GM23338 (cell line): ENCODE results near the gene SELPLG. TPM values are rescaled to one million over a fixed set of nuclear protein-coding genes. Genes with fewer than 3 reads are reported as not detected.
"Not testable (repeated sequence)": the region's sequence is repeated elsewhere in the genome, so short reads cannot be mapped to it uniquely, and the experiment has no call there.

Experiments
- ATAC-seq: fragments of 200-7000 bp; cut with Tn5 transposase; 3 replicates; pipeline ENCODE4 v1.9.1; 2020
- DNase-seq: peaks from one replicate; pipeline ENCODE4 v3.0.0-alpha.2; 2015; ENCODE audit warnings: low spot score
- H2AFZ ChIP-seq: fragments of 200-600 bp; sonication (generic); 2 replicates; pipeline ENCODE4 v1.8.0; 2016; ENCODE audit warnings: antibody characterized with exemption, mild to moderate bottlenecking, moderate library complexity
- H3F3A ChIP-seq: fragments of 200-600 bp; sonication (generic); replicated peaks from 2 replicates; pipeline ENCODE4 v1.8.0; 2017; ENCODE audit warnings: antibody characterized with exemption, mixed run types, low read depth
- H3K27ac ChIP-seq: fragments of 200-600 bp; sonication (generic); 2 replicates; pipeline ENCODE4 v1.6.1; 2016; ENCODE audit warnings: low read depth
- H3K27me3 ChIP-seq: fragments of 200-600 bp; sonication (generic); 2 replicates; pipeline ENCODE4 v1.8.0; 2016; ENCODE audit warnings: mild to moderate bottlenecking, mixed run types, moderate library complexity; ENCODE audit not compliant: insufficient read depth
- H3K36me3 ChIP-seq: fragments of 200-600 bp; sonication (generic); 2 replicates; pipeline ENCODE4 v1.8.0; 2016; ENCODE audit warnings: mild to moderate bottlenecking; ENCODE audit not compliant: insufficient read depth
- H3K4me1 ChIP-seq: fragments of 200-600 bp; sonication (generic); 2 replicates; pipeline ENCODE4 v1.8.0; 2016; ENCODE audit warnings: mild to moderate bottlenecking, moderate library complexity; ENCODE audit not compliant: insufficient read depth
- H3K4me2 ChIP-seq: fragments of 200-600 bp; sonication (generic); 2 replicates; pipeline ENCODE4 v1.7.1; 2017; ENCODE audit warnings: mixed run types
- H3K4me3 ChIP-seq: fragments of 200-600 bp; sonication (generic); 2 replicates; pipeline ENCODE4 v1.6.1; 2016; ENCODE audit warnings: mixed run types
- H3K79me2 ChIP-seq: fragments of 200-600 bp; sonication (generic); replicated peaks from 2 replicates; pipeline ENCODE4 v1.8.0; 2017; ENCODE audit warnings: mild to moderate bottlenecking; ENCODE audit not compliant: insufficient read depth
- H3K9me2 ChIP-seq: fragments of 200-600 bp; sonication (generic); 2 replicates; pipeline ENCODE4 v1.8.0; 2017; ENCODE audit not compliant: insufficient read depth
- H4K20me1 ChIP-seq: fragments of 200-600 bp; sonication (generic); replicated peaks from 2 replicates; pipeline ENCODE4 v1.8.0; 2017; ENCODE audit warnings: mild to moderate bottlenecking; ENCODE audit not compliant: insufficient read depth
- H3K27ac Mint-ChIP-seq: 2 replicates; pipeline ENCODE4 v1.8.0; 2020; ENCODE audit warnings: inconsistent platforms, mild to moderate bottlenecking, moderate library complexity, mixed read lengths
- H3K27me3 Mint-ChIP-seq: 3 replicates; pipeline ENCODE4 v1.8.0; 2022; ENCODE audit warnings: low read depth, mild to moderate bottlenecking, moderate library complexity, mixed read lengths, inconsistent platforms; ENCODE audit not compliant: insufficient read depth, poor library complexity
- H3K36me3 Mint-ChIP-seq: 3 replicates; pipeline ENCODE4 v1.8.0; 2021; ENCODE audit warnings: low read depth, mild to moderate bottlenecking, inconsistent platforms, moderate library complexity, mixed read lengths
- H3K4me1 Mint-ChIP-seq: 3 replicates; pipeline ENCODE4 v1.8.0; 2020; ENCODE audit warnings: mild to moderate bottlenecking, inconsistent platforms, mixed read lengths
- H3K4me3 Mint-ChIP-seq: 3 replicates; pipeline ENCODE4 v1.8.0; 2021; ENCODE audit warnings: moderate library complexity, mild to moderate bottlenecking, inconsistent platforms, mixed read lengths
- H3K9me3 Mint-ChIP-seq: 3 replicates; pipeline ENCODE4 v1.8.0; 2020; ENCODE audit warnings: moderate library complexity, mild to moderate bottlenecking, inconsistent platforms, mixed read lengths
- CREB1 ChIP-seq: fragments of 250-450 bp; sonication (Bioruptor Pico); IDR thresholded peaks from 2 replicates; pipeline ENCODE4 v1.5.0; 2020; ENCODE audit warnings: low read depth, mild to moderate bottlenecking, moderate library complexity
- EZH2 ChIP-seq: fragments of 200-600 bp; sonication (generic); IDR thresholded peaks from one replicate; pipeline ENCODE4 v1.8.0; 2017; ENCODE audit warnings: antibody characterized with exemption, mild to moderate bottlenecking, low read depth; ENCODE audit not compliant: unreplicated experiment
- EZH2phosphoT487 ChIP-seq: fragments of 200-600 bp; sonication (generic); IDR thresholded peaks from one replicate; pipeline ENCODE4 v1.8.1; 2018; ENCODE audit warnings: antibody characterized with exemption; ENCODE audit not compliant: unreplicated experiment
- JUNB ChIP-seq: IDR thresholded peaks from one replicate; pipeline ENCODE4 v1.6.1; 2016; ENCODE audit warnings: antibody characterized with exemption; ENCODE audit not compliant: unreplicated experiment
- STAT1 ChIP-seq: IDR thresholded peaks from one replicate; pipeline ENCODE4 v1.6.1; 2016; ENCODE audit warnings: antibody characterized with exemption; ENCODE audit not compliant: unreplicated experiment
- ZNF114 ChIP-seq: fragments of 250-450 bp; sonication (Bioruptor Pico); IDR thresholded peaks from 2 replicates; pipeline ENCODE4 v1.5.0; 2020; ENCODE audit warnings: mild to moderate bottlenecking, moderate library complexity
- ZNF331 ChIP-seq: fragments of 250-450 bp; sonication (Bioruptor Pico); IDR thresholded peaks from 2 replicates; pipeline ENCODE4 v1.5.0; 2020; ENCODE audit warnings: low read depth, mild to moderate bottlenecking, moderate library complexity
- polyA plus RNA-seq: library from polyadenylated mRNA; unstranded; fragments of >200 nt; fragmentation: Nextera tagmentation; extraction: Ambion mirVana; gene quantifications from 2 replicates; pipeline ENCODE4 v1.2.1, GENCODE V29; 2016
- total RNA-seq: library from RNA; depleted of rRNA; stranded (reverse); fragments of >200 nt; shearing (Covaris generic); gene quantifications from 2 replicates; pipeline ENCODE4 v1.2.3, GENCODE V29; 2014
- TF ChIP-seq, protein P1 (sequence below), 2 experiments: fragments of 200-600 bp in 1 of 2; sonication (generic) in 1 of 2; conservative IDR thresholded peaks; 2 replicates each; pipeline versions ENCODE4 v1.5.1 to v1.6.1; 2016 to 2017; ENCODE audit warnings: antibody characterized with exemption in 2 of 2, low read depth in 2 of 2, mild to moderate bottlenecking in 2 of 2, moderate library complexity in 1 of 2
- TF ChIP-seq, protein P2 (sequence below): IDR thresholded peaks from 2 replicates; pipeline ENCODE4 v1.6.1; 2016; ENCODE audit warnings: antibody characterized with exemption
- TF ChIP-seq, protein P3 (sequence below): IDR thresholded peaks from one replicate; pipeline ENCODE4 v1.6.1; 2018; ENCODE audit warnings: antibody characterized with exemption; ENCODE audit not compliant: unreplicated experiment

SELPLG gene
- total and polyA plus RNA-seq, 2 experiments from 2014 or later: 0.16 to 0.56 TPM

DNA sequence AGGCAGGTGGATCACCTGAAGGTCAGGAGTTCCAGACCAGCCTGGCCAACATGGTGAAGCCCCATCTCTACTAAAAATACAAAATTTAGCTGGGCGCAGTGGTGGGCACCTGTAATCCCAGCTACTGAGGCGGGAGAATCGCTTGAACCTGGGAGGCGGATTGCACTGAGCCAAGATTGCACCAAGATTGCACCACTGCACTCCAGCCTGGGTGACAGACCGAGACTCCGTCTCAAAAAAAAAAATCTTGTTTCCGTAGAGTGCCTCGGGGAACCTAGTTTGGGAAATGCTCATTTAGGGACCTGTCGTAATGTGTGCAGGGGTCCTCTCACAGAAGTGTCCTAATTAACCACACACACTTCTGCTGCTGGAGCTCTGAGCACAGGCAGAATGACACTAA, 43.2 kb downstream of the SELPLG start:
- not testable (repeated sequence) for H3K36me3 Mint-ChIP-seq, DNase-seq, H4K20me1 ChIP-seq, H3K9me2 ChIP-seq, ATAC-seq, H3K4me3 ChIP-seq, H3F3A ChIP-seq, H3K27ac Mint-ChIP-seq, H3K27ac ChIP-seq, H3K4me1 ChIP-seq, H3K27me3 Mint-ChIP-seq, H3K9me3 Mint-ChIP-seq, H3K27me3 ChIP-seq, H3K36me3 ChIP-seq, H3K4me2 ChIP-seq, H3K4me3 Mint-ChIP-seq, H3K79me2 ChIP-seq, H2AFZ ChIP-seq
- peaks cover 19% of the 10 kb centered on the region for H3K4me1 Mint-ChIP-seq

DNA sequence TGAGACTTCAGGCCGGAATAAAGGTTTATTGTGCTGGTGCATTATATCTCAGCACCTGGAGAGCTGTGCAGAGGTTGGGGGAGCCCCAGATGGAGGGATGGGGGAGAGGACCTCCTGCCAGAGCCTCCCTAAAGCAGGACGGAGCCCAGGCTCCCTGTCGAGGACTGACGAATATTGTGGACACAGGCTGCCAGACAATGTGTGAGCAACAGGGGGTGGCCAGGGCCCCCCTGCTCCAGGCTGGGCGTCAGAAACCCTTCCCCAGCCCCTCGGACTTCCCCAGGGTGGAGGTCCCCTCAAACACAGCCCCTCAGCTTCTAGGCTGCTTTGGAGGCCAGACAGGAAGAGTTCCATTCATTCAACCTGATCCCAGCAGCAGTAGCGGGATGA, 43.9 kb downstream of the SELPLG start:
- ATAC-seq: no peak
- H3K27me3 Mint-ChIP-seq: peaks cover 6% of the 10 kb centered on the region
- Histone ChIP-seq H3K27me3 (no peaks in the 10 kb centered on the region), H3K36me3 (no peaks in the 10 kb centered on the region), H3K9me2 (no peaks in the 10 kb centered on the region), H3K27ac (no peak overlapping the region), H3K4me3 (no peak overlapping the region), H4K20me1 (no peaks in the 10 kb centered on the region), H2AFZ (no peak overlapping the region; the same call in 1 of the 2 replicates), H3K4me2 (no peak overlapping the region), H3F3A (no peaks in the 10 kb centered on the region), H3K4me1 (no peaks in the 10 kb centered on the region; the same call in 1 of the 2 replicates), H3K79me2 (no peaks in the 10 kb centered on the region)
- no peaks in the 10 kb centered on the region for H3K36me3 Mint-ChIP-seq
- H3K4me1 Mint-ChIP-seq: peaks cover 19% of the 10 kb centered on the region
- no peaks in the 10 kb centered on the region for H3K9me3 Mint-ChIP-seq
- no peak for DNase-seq
- no peak overlapping the region for H3K4me3 Mint-ChIP-seq
- H3K27ac Mint-ChIP-seq: no peak overlapping the region
- TF ChIP-seq, protein P1, sequence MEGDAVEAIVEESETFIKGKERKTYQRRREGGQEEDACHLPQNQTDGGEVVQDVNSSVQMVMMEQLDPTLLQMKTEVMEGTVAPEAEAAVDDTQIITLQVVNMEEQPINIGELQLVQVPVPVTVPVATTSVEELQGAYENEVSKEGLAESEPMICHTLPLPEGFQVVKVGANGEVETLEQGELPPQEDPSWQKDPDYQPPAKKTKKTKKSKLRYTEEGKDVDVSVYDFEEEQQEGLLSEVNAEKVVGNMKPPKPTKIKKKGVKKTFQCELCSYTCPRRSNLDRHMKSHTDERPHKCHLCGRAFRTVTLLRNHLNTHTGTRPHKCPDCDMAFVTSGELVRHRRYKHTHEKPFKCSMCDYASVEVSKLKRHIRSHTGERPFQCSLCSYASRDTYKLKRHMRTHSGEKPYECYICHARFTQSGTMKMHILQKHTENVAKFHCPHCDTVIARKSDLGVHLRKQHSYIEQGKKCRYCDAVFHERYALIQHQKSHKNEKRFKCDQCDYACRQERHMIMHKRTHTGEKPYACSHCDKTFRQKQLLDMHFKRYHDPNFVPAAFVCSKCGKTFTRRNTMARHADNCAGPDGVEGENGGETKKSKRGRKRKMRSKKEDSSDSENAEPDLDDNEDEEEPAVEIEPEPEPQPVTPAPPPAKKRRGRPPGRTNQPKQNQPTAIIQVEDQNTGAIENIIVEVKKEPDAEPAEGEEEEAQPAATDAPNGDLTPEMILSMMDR (conservative IDR thresholded peaks at IDR 0.05; ENCODE audit: low read depth in 2 of 2): no peak
- TF ChIP-seq, protein P2, sequence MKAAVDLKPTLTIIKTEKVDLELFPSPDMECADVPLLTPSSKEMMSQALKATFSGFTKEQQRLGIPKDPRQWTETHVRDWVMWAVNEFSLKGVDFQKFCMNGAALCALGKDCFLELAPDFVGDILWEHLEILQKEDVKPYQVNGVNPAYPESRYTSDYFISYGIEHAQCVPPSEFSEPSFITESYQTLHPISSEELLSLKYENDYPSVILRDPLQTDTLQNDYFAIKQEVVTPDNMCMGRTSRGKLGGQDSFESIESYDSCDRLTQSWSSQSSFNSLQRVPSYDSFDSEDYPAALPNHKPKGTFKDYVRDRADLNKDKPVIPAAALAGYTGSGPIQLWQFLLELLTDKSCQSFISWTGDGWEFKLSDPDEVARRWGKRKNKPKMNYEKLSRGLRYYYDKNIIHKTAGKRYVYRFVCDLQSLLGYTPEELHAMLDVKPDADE: no peak
- TF ChIP-seq, protein P3, sequence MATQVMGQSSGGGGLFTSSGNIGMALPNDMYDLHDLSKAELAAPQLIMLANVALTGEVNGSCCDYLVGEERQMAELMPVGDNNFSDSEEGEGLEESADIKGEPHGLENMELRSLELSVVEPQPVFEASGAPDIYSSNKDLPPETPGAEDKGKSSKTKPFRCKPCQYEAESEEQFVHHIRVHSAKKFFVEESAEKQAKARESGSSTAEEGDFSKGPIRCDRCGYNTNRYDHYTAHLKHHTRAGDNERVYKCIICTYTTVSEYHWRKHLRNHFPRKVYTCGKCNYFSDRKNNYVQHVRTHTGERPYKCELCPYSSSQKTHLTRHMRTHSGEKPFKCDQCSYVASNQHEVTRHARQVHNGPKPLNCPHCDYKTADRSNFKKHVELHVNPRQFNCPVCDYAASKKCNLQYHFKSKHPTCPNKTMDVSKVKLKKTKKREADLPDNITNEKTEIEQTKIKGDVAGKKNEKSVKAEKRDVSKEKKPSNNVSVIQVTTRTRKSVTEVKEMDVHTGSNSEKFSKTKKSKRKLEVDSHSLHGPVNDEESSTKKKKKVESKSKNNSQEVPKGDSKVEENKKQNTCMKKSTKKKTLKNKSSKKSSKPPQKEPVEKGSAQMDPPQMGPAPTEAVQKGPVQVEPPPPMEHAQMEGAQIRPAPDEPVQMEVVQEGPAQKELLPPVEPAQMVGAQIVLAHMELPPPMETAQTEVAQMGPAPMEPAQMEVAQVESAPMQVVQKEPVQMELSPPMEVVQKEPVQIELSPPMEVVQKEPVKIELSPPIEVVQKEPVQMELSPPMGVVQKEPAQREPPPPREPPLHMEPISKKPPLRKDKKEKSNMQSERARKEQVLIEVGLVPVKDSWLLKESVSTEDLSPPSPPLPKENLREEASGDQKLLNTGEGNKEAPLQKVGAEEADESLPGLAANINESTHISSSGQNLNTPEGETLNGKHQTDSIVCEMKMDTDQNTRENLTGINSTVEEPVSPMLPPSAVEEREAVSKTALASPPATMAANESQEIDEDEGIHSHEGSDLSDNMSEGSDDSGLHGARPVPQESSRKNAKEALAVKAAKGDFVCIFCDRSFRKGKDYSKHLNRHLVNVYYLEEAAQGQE: no peak
- TF ChIP-seq EZH2 (no peak), ZNF114 (CRISPR knock-in tag) (no peak), STAT1 (no peak), EZH2phosphoT487 (no peak), JUNB (no peak), CREB1 (CRISPR knock-in tag) (no peak), ZNF331 (CRISPR knock-in tag) (no peak)
